Bronchial epithelial cell (primary cell): ENCODE measurements around the gene JPH4. TPM values are rescaled to one million over a fixed set of nuclear protein-coding genes. Genes with fewer than 3 reads are reported as not detected.

Experiments used
- DNase-seq: peaks from one replicate; pipeline ENCODE4 v3.0.0-alpha.2; 2010; ENCODE audit warnings: low read depth
- FAIRE-seq: peaks from 2 replicates; lab custom pipeline; 2011; peaks lifted over from hg19 to GRCh38; lab: Jason Lieb, UNC
- H3K27me3 ChIP-seq: 2 replicates; pipeline ENCODE4 v1.5.1; 2011; ENCODE audit warnings: low read length; ENCODE audit not compliant: control insufficient read depth, insufficient read depth
- H3K36me3 ChIP-seq: 2 replicates; pipeline ENCODE4 v1.5.1; 2011; ENCODE audit warnings: low read length; ENCODE audit not compliant: control insufficient read depth, insufficient read depth
- H3K4me3 ChIP-seq: 2 replicates; pipeline ENCODE4 v1.5.1; 2011; ENCODE audit warnings: mild to moderate bottlenecking, low read depth, low read length, control low read depth
- CTCF ChIP-seq: IDR thresholded peaks from 2 replicates; pipeline ENCODE4 v1.5.1; 2011; ENCODE audit warnings: mild to moderate bottlenecking, moderate library complexity, low read length, control low read depth, inconsistent platforms; ENCODE audit not compliant: insufficient read depth, severe bottlenecking
- total RNA-seq: library from RNA; depleted of rRNA; stranded (reverse); fragments of >200 nt; gene quantifications from 2 replicates; pipeline ENCODE4 v1.2.1, GENCODE V29; 2014

JPH4 gene
- total RNA-seq, 1 donor from 2014 or later: not detected

- Histone ChIP-seq H3K4me3 (no peak overlapping the region), H3K36me3 (peaks cover 44% of the 10 kb centered on the region), H3K27me3 (no peaks in the 10 kb centered on the region)
- DNase-seq: peak; percentile 36
- peak; percentile 86 for TF ChIP-seq CTCF
- FAIRE-seq: no peak
These were observed 15.6 kb downstream of the JPH4 start for GRCh38 chr14:23562822-23563472.

- H3K27me3 ChIP-seq: no peaks in the 10 kb centered on the region
- FAIRE-seq: no peak
- no peak overlapping the region for H3K4me3 ChIP-seq
- peak; percentile 2 for TF ChIP-seq CTCF
- no peak for DNase-seq
- peaks cover 44% of the 10 kb centered on the region for H3K36me3 ChIP-seq
These were observed 16.4 kb downstream of the JPH4 start for GRCh38 chr14:23561873-23562821.

GRCh38 chr14:23561259-23561658, 17.3 kb downstream of the JPH4 start:
- FAIRE-seq (no peak), DNase-seq (no peak)
- Histone ChIP-seq H3K27me3 (no peaks in the 10 kb centered on the region), H3K36me3 (peaks cover 44% of the 10 kb centered on the region), H3K4me3 (no peak overlapping the region)
- no peak for TF ChIP-seq CTCF

GRCh38 chr14:23559926-23560520, 18.6 kb downstream of the JPH4 start:
- no peak for DNase-seq
- Histone ChIP-seq H3K4me3 (no peak overlapping the region), H3K36me3 (peaks cover 36% of the 10 kb centered on the region), H3K27me3 (no peaks in the 10 kb centered on the region)
- no peak for FAIRE-seq
- no peak for TF ChIP-seq CTCF

GRCh38 chr14:23559010-23559925, 19.3 kb downstream of the JPH4 start:
- DNase-seq: peak; percentile 26
- Histone ChIP-seq H3K27me3 (no peaks in the 10 kb centered on the region), H3K36me3 (peaks cover 32% of the 10 kb centered on the region), H3K4me3 (no peak overlapping the region)
- FAIRE-seq: no peak
- peak; percentile 90 for TF ChIP-seq CTCF
